ENCODE results near the gene ANAPC5.

ANAPC5 gene

GRCh38 chr12:121259074-121259473, 93.1 kb downstream of the ANAPC5 start:
- POLR2A ChIA-PET, result no interaction called here
- CTCF ChIA-PET, result no interaction called here
- DNase-seq (ENCODE audit: low read depth, low spot score), result no peak
- TF ChIP-seq, protein P1, sequence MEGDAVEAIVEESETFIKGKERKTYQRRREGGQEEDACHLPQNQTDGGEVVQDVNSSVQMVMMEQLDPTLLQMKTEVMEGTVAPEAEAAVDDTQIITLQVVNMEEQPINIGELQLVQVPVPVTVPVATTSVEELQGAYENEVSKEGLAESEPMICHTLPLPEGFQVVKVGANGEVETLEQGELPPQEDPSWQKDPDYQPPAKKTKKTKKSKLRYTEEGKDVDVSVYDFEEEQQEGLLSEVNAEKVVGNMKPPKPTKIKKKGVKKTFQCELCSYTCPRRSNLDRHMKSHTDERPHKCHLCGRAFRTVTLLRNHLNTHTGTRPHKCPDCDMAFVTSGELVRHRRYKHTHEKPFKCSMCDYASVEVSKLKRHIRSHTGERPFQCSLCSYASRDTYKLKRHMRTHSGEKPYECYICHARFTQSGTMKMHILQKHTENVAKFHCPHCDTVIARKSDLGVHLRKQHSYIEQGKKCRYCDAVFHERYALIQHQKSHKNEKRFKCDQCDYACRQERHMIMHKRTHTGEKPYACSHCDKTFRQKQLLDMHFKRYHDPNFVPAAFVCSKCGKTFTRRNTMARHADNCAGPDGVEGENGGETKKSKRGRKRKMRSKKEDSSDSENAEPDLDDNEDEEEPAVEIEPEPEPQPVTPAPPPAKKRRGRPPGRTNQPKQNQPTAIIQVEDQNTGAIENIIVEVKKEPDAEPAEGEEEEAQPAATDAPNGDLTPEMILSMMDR (IDR thresholded peaks at IDR 0.05; ENCODE audit: insufficient read depth, low read length, missing control alignments), result no peak
- H3K4me3 ChIP-seq (ENCODE audit: low read depth, low read length), result no peak overlapping the region
